Erythroblast (primary cell): ENCODE data around the gene LIN9.

ENCODE experiments used
- GATA1 ChIP-seq: IDR thresholded peaks from 2 replicates; pipeline ENCODE4 v1.6.1; 2011; ENCODE audit warnings: low read depth, mild to moderate bottlenecking, control low read depth, low read length, moderate library complexity
- POLR2A ChIP-seq: IDR thresholded peaks from 2 replicates; pipeline ENCODE4 v1.6.1; 2011; ENCODE audit warnings: mild to moderate bottlenecking, low read length

DNA sequence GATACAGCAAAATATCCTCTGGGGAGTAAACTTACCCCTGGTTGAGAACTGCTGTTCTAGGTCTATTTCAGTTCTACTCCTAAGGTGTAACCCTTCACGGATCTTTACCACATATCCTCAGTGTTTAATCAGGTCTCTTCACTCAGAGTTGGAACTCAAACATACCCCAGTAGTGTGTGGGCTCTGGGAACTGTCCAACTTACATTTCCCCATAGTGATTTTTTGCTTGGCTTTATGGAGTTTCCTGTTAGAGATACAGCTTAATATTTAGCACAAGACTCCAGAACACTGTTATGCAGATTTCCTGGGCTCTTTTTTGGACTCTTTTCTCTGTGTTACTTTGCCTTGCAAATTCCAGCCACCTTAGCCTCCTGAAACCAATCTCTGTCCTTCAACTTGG, 26.7 kb upstream of the LIN9 start:
- no peak for TF ChIP-seq POLR2A
- no peak for TF ChIP-seq GATA1
